HG03097 (cell line): ENCODE data around the gene PHC3.

ENCODE experiments used
- ATAC-seq: cut with Tn5 transposase; IDR thresholded peaks from one replicate; pipeline ENCODE4 v1.9.1; 2021; ENCODE audit not compliant: unreplicated experiment, low FRiP score

Gene PHC3

GRCh38 chr3:170047133-170047404, 134.5 kb downstream of the PHC3 start:
- no peak for ATAC-seq

DNA sequence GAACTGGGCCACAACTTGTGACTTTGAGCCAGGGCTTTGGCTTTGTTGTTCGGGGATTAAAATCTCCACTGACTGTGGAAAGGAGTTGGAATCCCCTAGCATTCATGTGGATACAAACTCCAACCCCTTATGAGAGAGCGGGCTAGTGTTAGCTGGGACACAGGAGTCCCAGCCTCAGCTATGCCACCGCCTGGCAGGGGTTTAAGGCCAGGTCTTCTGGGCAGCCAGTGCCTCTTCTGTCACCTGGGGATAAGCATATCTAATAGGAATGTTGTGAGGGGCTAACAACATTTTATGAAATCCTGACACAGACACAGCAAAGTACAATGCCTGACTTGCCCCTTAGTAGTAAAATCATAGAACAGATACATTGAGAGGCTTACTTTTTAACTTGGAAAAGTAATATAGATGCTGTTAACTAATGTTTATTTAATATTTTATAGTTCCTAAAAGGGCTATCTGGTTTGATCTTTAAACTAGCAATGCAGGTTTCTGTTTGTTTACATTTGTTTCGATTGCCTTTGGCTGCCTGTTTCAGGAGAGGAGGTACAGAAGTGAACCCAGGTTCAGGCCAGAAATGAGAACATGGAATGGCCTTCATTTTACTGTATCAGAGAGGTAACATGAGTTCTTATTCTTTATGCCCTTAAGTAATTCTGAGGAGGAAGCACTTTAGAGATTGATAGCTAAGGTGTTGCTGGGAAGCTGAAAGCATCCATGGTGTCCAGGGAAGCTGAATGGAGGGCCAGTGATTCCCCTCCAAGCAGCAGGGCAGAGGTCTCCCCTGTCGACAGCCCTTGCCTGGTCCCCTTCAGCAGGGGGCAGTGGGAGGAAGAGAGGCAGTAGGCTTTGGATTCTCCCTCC, 135.0 kb downstream of the PHC3 start:
- no peak for ATAC-seq

DNA sequence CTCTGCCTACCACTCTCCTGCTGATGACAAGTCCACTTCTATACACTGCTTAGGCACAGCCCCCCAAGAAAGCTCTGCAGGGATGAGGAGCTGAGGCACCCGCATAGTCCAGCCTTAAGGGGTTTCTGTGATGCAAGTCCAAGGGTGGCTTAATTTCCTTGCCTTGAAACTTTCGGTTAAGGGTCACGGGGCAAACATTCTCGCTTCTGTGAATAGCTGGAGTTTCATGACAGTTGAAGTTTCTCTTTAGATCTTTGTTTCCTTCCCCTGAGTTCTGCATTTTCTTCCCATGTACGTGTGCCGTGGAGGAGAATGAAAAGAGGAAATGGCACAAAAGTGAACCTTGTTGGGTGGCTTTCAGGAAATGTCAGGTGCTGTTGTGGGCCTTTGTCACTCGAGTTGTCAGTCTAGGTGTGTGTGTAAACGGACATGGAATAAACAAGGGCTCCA, 136.7 kb downstream of the PHC3 start:
- peak; percentile 73 for ATAC-seq

GRCh38 chr3:170044271-170044670, 137.3 kb downstream of the PHC3 start:
- no peak for ATAC-seq

DNA sequence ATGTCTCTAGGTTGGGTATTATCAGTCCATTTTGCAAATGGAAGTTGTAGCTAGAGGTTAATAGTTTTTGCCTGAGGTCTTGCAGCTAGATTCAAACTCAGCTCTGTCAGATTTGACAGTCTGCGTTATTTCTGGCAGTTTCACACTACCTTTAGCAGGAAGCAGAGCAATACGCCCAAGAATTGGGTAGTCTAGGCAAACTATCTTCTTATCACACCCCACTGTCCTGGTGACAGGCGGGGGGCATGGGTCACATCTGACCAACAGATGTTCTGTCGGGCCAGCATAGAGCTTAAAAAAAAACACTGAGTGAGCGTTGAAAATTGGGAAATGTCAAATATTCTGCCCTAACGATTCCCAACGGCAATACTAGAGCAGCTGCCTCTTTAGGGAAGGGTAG, 138.0 kb downstream of the PHC3 start:
- no peak for ATAC-seq

DNA sequence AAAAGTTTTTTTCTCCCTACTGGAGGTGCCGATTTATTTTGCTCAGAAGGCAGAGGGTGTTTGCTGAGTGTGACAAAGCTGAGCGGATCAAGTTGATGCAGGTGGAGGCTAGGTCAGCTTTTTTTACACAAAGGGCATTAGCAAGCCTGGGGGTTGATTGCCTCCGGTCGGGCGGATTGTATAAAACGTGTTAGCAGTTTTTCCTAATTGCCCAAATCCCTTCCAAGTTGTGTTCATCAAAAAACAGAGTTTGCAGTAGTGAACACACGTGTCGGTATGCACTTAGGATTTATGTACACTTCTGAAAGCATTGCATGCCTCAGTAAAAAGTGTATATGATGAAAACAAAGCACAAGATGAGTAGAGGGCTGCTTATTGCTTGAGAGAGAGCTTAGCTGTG, 141.1 kb downstream of the PHC3 start:
- no peak for ATAC-seq

DNA sequence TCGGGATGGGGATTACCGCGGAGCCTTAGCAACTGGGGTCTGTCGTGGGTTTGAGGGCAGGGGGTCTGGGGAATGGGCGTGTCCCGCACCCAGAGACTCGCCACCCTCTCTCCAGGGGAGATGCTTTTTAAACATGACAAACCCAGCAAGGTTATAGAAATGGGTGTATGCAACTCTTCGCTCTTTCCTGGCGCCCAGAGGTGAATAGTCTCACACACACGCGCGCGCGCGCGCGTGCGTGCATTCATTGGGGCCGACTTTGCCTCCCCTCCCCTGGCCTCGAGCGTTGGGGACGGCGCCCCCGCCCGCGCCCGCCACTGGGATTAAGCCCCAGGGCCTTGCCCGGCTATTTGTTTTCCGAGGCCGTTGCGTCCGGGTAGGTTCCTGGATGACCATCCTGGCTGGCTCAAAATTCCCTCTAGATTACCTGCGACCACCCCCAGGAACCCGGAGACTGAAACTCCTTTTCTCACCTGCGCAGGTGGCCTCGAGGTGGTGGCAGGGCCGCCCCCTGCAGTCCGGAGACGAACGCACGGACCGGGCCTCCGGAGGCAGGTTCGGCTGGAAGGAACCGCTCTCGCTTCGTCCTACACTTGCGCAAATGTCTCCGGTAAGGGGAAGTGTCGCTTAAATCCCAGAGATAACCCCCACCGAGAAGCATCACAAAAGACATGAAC, 143.0 kb downstream of the PHC3 start:
- no peak for ATAC-seq
